Measurements from ENCODE around the gene KMT2E. TPM values are rescaled to one million over a fixed set of nuclear protein-coding genes. Genes with fewer than 3 reads are reported as not detected.

KMT2E gene, protein sequence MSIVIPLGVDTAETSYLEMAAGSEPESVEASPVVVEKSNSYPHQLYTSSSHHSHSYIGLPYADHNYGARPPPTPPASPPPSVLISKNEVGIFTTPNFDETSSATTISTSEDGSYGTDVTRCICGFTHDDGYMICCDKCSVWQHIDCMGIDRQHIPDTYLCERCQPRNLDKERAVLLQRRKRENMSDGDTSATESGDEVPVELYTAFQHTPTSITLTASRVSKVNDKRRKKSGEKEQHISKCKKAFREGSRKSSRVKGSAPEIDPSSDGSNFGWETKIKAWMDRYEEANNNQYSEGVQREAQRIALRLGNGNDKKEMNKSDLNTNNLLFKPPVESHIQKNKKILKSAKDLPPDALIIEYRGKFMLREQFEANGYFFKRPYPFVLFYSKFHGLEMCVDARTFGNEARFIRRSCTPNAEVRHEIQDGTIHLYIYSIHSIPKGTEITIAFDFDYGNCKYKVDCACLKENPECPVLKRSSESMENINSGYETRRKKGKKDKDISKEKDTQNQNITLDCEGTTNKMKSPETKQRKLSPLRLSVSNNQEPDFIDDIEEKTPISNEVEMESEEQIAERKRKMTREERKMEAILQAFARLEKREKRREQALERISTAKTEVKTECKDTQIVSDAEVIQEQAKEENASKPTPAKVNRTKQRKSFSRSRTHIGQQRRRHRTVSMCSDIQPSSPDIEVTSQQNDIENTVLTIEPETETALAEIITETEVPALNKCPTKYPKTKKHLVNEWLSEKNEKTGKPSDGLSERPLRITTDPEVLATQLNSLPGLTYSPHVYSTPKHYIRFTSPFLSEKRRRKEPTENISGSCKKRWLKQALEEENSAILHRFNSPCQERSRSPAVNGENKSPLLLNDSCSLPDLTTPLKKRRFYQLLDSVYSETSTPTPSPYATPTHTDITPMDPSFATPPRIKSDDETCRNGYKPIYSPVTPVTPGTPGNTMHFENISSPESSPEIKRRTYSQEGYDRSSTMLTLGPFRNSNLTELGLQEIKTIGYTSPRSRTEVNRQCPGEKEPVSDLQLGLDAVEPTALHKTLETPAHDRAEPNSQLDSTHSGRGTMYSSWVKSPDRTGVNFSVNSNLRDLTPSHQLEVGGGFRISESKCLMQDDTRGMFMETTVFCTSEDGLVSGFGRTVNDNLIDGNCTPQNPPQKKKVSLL (N-terminal part only)
- 85.6 and 116 TPM in 2 replicates for total RNA-seq

DNA sequence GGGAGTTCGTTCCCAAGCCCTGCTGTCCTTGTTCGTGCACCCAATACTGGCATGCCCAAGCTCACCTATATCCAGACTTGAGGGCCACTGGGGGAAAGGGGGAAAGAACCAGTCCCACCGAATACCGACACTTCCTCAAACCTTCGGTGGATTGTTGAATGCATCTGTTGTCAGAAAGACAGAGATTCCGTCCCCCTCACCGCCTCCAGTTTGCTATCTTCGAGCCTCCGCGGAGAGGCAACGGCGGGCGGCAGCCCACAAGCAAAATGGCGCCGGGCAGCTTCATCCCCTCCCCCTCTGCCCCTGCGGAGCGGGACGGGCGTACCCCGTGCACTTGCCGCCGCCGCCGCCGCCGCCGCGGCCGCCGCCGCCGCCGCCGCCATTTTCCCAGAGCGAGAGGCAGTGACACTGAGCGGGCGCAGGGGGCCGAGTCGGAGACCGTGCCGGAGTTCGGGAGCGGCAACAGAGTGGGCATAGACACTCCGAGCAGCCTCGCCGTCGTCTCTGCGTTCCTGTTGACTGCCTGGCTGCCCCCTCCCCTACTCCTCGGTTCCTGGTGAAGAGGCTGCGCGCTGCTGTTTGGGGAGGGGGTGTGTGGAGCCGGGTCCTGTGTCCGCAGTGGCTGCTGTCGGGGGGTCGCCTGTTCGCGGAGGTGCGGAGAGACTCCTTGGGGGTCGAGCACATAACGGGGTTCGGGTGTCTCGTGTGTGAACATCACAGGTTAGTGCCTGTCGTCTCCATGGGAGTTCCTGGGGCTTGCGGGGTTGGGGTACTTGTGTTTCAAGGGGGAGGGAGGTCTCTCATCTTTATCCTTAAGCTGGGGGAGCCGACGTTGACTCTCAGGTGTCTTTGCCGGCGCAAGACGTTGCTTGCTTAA is at the start of gene KMT2E:
Gene KMT2E, plus strand, starts transcription at position 390 of the 877 bp plus-strand sequence. CDS start 26,748 bp downstream, outside the sequence.

All from subcutaneous preadipocyte (primary cell).